ENCODE measurements around the gene AGBL5. TPM values are rescaled to one million over a fixed set of nuclear protein-coding genes. Genes with fewer than 3 reads are reported as not detected.
A peak's percentile ranks its signal among the peaks of the same experiment; 100 is the strongest.

AGBL5 gene
- total and polyA plus RNA-seq, 2 of the 13 experiments (the other 11 are each of a cell fraction or from before 2014, with no cell fraction given): 55.9 to 73.3 TPM

- in situ Hi-C loops (cut with HindIII; ENCODE audit: extremely low pct_ligation_motif_present, low pct_unique_long_range_greater_than_20kb) (no loop called here), intact Hi-C loops (cut with micrococcal nuclease; ENCODE audit: unreplicated experiment) (no loop called here)
- Histone ChIP-seq H2AFZ (ENCODE audit: low read length) (no peak overlapping the region), H3K4me3 (replicated peaks in 1 of 3; ENCODE audit: insufficient read depth in 1 of 3, low read depth in 2 of 3, low read length in 3 of 3) (no peak overlapping the region), H3K4me2 (ENCODE audit: low read depth, low read length) (no peak overlapping the region), H4K20me1 (ENCODE audit: insufficient read depth, low read length) (no peaks in the 10 kb centered on the region), H3K4me1 (ENCODE audit: insufficient read depth, low read length) (peaks cover 37% of the 10 kb centered on the region), H3K27ac (ENCODE audit: extremely low read length, insufficient read depth, low read length) (no peak overlapping the region), H3K27me3 (ENCODE audit: control insufficient read depth in 1 of 2, insufficient read depth in 2 of 2, low read length in 2 of 2) (no peaks in the 10 kb centered on the region; a peak in 1 of 5 replicates), H3K36me3 (replicated peaks in 1 of 2; ENCODE audit: control insufficient read depth in 1 of 2, insufficient read depth in 2 of 2, low read length in 2 of 2) (peaks cover 3 to 13% of the 10 kb centered on the region in 2 experiments; a peak in 4 of 5 replicates), H3K9ac (ENCODE audit: insufficient read depth, low read depth, low read length) (no peak overlapping the region), H3K9me3 (ENCODE audit: low read length) (no peaks in the 10 kb centered on the region), H3K79me2 (ENCODE audit: insufficient read depth, low read length) (peaks cover 27% of the 10 kb centered on the region)
- 89% methylated on average over 2 of the region's 2 CpGs for WGBS (ENCODE audit: low lambda C conversion rate)
- FAIRE-seq (no peak), DNase-seq (ENCODE audit: low spot score) (no peak), ATAC-seq (no peak)
- no TSS peak for BruUV-seq (replicated peaks)
- ChIA-PET CTCF (ENCODE audit: low intra/inter-chr PET ratio, low total read pairs) (no interaction called here), POLR2A (interaction anchor here (0.7 kb wide), 1 partner anchor 22 kb away, joined by 3 read pairs; the partner anchor contains the start of gene AGBL5)
- TF ChIP-seq RORA (CRISPR knock-in tag; IDR thresholded peaks at IDR 0.05): no peak
- no peak for TF ChIP-seq ATAD3A (CRISPR knock-in tag; IDR thresholded peaks at IDR 0.05)
- no peak for TF ChIP-seq SMYD3 (CRISPR knock-in tag; IDR thresholded peaks at IDR 0.05)
- TF ChIP-seq NR2F1 (CRISPR knock-in tag; IDR thresholded peaks at IDR 0.05): peak in 1 of 2 experiments; percentile 39; a peak in 1 of 4 replicates
- no peak for TF ChIP-seq ZNF546 (CRISPR knock-in tag; conservative IDR thresholded peaks at IDR 0.05)
- TF ChIP-seq SP1 (IDR thresholded peaks at IDR 0.05): no peak
- no peak for TF ChIP-seq SP1 (CRISPR knock-in tag; IDR thresholded peaks at IDR 0.05)
- no peak for TF ChIP-seq SETDB1 (CRISPR knock-in tag; IDR thresholded peaks at IDR 0.05; ENCODE audit: borderline replicate concordance)
- no peak for TF ChIP-seq SOX13 (IDR thresholded peaks at IDR 0.05)
- TF ChIP-seq SOX13 (CRISPR knock-in tag; conservative IDR thresholded peaks at IDR 0.05 in 1 of 2, IDR thresholded peaks at IDR 0.05 in 1 of 2): 0 out of 4 replicates have a peak, but pooled peaks of 1 of the 2 experiments have one; percentile 18
- TF ChIP-seq ZNF496 (CRISPR knock-in tag; IDR thresholded peaks at IDR 0.05; ENCODE audit: insufficient replicate concordance): no peak
- TF ChIP-seq GRHL1 (CRISPR knock-in tag; conservative IDR thresholded peaks at IDR 0.05): no peak
- no peak for TF ChIP-seq ETV6 (CRISPR knock-in tag; conservative IDR thresholded peaks at IDR 0.05)
- no peak for TF ChIP-seq CEBPZ (IDR thresholded peaks at IDR 0.05; ENCODE audit: low read length)
- TF ChIP-seq SAP130 (CRISPR knock-in tag; IDR thresholded peaks at IDR 0.05; ENCODE audit: low read depth): no peak
- TF ChIP-seq POGK (CRISPR knock-in tag; conservative IDR thresholded peaks at IDR 0.05): no peak
- no peak for TF ChIP-seq SIN3A (IDR thresholded peaks at IDR 0.05; ENCODE audit: borderline replicate concordance, low read depth, low read length)
Measured at GRCh38 chr2:27029051-27029450, 22.4 kb upstream of the AGBL5 start.

All from HepG2 (cell line).